ENCODE measurements around the gene KCNC1.

GRCh38 chr11:17696741-17697140 lies 37.8 kb upstream of the KCNC1 start:
- TF ChIP-seq NR3C1 (CRISPR knock-in tag; conservative IDR thresholded peaks at IDR 0.05; ENCODE audit: low read depth) (no peak), CTCF (IDR thresholded peaks at IDR 0.05) (no peak), HMGA2 (CRISPR knock-in tag; IDR thresholded peaks at IDR 0.05) (no peak), USF1 (CRISPR knock-in tag; IDR thresholded peaks at IDR 0.05) (no peak), PRDM15 (CRISPR knock-in tag; IDR thresholded peaks at IDR 0.05) (no peak), NR2C2 (CRISPR knock-in tag; IDR thresholded peaks at IDR 0.05) (no peak)
